CD4-positive, CD25-positive, alpha-beta regulatory T cell (primary cell): ENCODE measurements around the gene GLB1L2. TPM values are rescaled to one million over a fixed set of nuclear protein-coding genes. Genes with fewer than 3 reads are reported as not detected.
A peak's percentile ranks its signal among the peaks of the same experiment; 100 is the strongest.

Source experiments
- ATAC-seq, 2 donors: fragments of 150-1000 bp; cut with Tn5 transposase; one replicate each; pipeline ENCODE4 v1.10.0; 2021; ENCODE audit warnings: low read depth in 2 of 2, moderate number of reproducible peaks in 2 of 2, moderate library complexity in 1 of 2
- DNase-seq, 3 donors: peaks; one replicate each; pipeline versions ENCODE4 v3.0.0 to v3.0.0-alpha.2; 2012 to 2022; ENCODE audit warnings: mixed read lengths in 1 of 3
- H3K27ac ChIP-seq: one replicate; pipeline ENCODE4 v1.7.0; 2013; ENCODE audit warnings: mild to moderate bottlenecking, low read length; ENCODE audit not compliant: insufficient read depth, poor library complexity, severe bottlenecking
- H3K27me3 ChIP-seq: one replicate; pipeline ENCODE4 v1.7.0; 2013; ENCODE audit warnings: low read length; ENCODE audit not compliant: control insufficient read depth, insufficient read depth
- H3K36me3 ChIP-seq: one replicate; pipeline ENCODE4 v1.7.0; 2013; ENCODE audit warnings: mild to moderate bottlenecking, low read length, moderate library complexity; ENCODE audit not compliant: control insufficient read depth, insufficient read depth
- H3K4me1 ChIP-seq: 2 replicates; pipeline ENCODE4 v1.7.0; 2013; ENCODE audit warnings: mild to moderate bottlenecking, low read length; ENCODE audit not compliant: insufficient read depth, control insufficient read depth, poor library complexity, severe bottlenecking
- H3K4me3 ChIP-seq: one replicate; pipeline ENCODE4 v1.7.0; 2013; ENCODE audit warnings: low read depth, mild to moderate bottlenecking, low read length, moderate library complexity
- H3K9me3 ChIP-seq, 2 experiments: 1 replicate in 1 of 2; 2 replicates in 1 of 2; pipeline ENCODE4 v1.7.0; 2013; ENCODE audit warnings: low read length in 2 of 2, mild to moderate bottlenecking in 1 of 2, moderate library complexity in 1 of 2; ENCODE audit not compliant: control insufficient read depth in 2 of 2
- H3K27ac Mint-ChIP-seq, 3 donors: one replicate each; pipeline ENCODE4 v1.8.0; 2020 to 2022; ENCODE audit warnings: mild to moderate bottlenecking in 3 of 3, mixed read lengths in 3 of 3, moderate library complexity in 2 of 3
- H3K27me3 Mint-ChIP-seq: one replicate; pipeline ENCODE4 v1.8.0; 2022; ENCODE audit warnings: mild to moderate bottlenecking, mixed read lengths
- H3K36me3 Mint-ChIP-seq: one replicate; pipeline ENCODE4 v1.8.0; 2020; ENCODE audit warnings: mixed read lengths
- H3K4me1 Mint-ChIP-seq, 4 donors: one replicate each; pipeline ENCODE4 v1.8.0; 2020 to 2022; ENCODE audit warnings: mixed read lengths in 4 of 4, mild to moderate bottlenecking in 1 of 4
- H3K4me3 Mint-ChIP-seq, 4 donors: one replicate each; pipeline ENCODE4 v1.8.0; 2020 to 2022; ENCODE audit warnings: mild to moderate bottlenecking in 4 of 4, mixed read lengths in 4 of 4, moderate library complexity in 3 of 4
- H3K9me3 Mint-ChIP-seq, 7 donors: one replicate each; pipeline ENCODE4 v1.8.0; 2020 to 2022; ENCODE audit warnings: mixed read lengths in 7 of 7, mild to moderate bottlenecking in 3 of 7, moderate library complexity in 2 of 7
- polyA plus RNA-seq, 4 donors: library from polyadenylated mRNA; unstranded; fragments of 300-500 nt; fragmentation: Illumina TruSeq; gene quantifications; one replicate each; pipeline ENCODE4 v1.2.3, GENCODE V29; 2021
- total RNA-seq: library from RNA; stranded (reverse); gene quantifications from one replicate; pipeline ENCODE4 v1.2.3, GENCODE V29; 2022

Gene GLB1L2
- total and polyA plus RNA-seq, 5 donors from 2014 or later = 0.11 to 0.79 (median 0.54) TPM; not detected in 1

GRCh38 chr11:134401825-134402809 lies 70.3 kb downstream of the GLB1L2 start:
- Mint-ChIP-seq H3K9me3 (peaks cover 0 to 1% (median 0%) of the 10 kb centered on the region in 7 donors), H3K27ac (no peak overlapping the region), H3K27me3 (no peaks in the 10 kb centered on the region), H3K36me3 (no peaks in the 10 kb centered on the region), H3K4me3 (no peak overlapping the region), H3K4me1 (no peaks in the 10 kb centered on the region)
- Histone ChIP-seq H3K4me1 (no peaks in the 10 kb centered on the region), H3K27me3 (no peaks in the 10 kb centered on the region), H3K36me3 (no peaks in the 10 kb centered on the region), H3K27ac (no peak overlapping the region), H3K4me3 (no peak overlapping the region), H3K9me3 (no peaks in the 10 kb centered on the region)
- no peak for ATAC-seq
- DNase-seq = no peak

DNA sequence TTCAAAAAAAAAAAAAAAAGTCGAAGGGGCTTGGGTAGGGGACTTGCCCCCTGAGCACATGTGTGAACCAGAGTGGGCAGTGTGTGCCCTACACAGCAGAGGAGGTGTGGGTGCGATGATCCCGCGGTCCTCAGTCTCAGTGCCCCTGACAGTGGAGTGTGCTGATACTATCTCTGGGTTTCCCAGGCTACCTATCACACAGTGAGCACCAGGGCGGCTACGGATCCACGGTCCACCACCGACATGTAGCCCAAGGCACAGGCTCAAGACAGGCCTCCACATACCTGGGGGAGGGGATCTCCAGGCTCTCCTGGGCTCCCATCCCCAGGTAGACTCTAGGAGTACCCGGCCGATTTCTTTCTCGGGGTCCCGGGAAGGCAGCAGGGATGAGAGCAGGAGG lies 71.1 kb downstream of the GLB1L2 start:
- H3K4me1 Mint-ChIP-seq = no peaks in the 10 kb centered on the region
- no peak overlapping the region for H3K4me3 ChIP-seq
- no peak overlapping the region for H3K27ac ChIP-seq
- H3K36me3 Mint-ChIP-seq = no peaks in the 10 kb centered on the region
- no peaks in the 10 kb centered on the region for H3K4me1 ChIP-seq
- no peaks in the 10 kb centered on the region for H3K36me3 ChIP-seq
- H3K27me3 Mint-ChIP-seq = peaks cover 5% of the 10 kb centered on the region
- no peaks in the 10 kb centered on the region for H3K9me3 ChIP-seq
- H3K27me3 ChIP-seq = no peaks in the 10 kb centered on the region
- ATAC-seq = no peak
- no peak overlapping the region for H3K4me3 Mint-ChIP-seq
- DNase-seq = no peak
- H3K27ac Mint-ChIP-seq = no peak overlapping the region
- H3K9me3 Mint-ChIP-seq = peaks cover 0 to 1% (median 0%) of the 10 kb centered on the region in 7 donors

DNA sequence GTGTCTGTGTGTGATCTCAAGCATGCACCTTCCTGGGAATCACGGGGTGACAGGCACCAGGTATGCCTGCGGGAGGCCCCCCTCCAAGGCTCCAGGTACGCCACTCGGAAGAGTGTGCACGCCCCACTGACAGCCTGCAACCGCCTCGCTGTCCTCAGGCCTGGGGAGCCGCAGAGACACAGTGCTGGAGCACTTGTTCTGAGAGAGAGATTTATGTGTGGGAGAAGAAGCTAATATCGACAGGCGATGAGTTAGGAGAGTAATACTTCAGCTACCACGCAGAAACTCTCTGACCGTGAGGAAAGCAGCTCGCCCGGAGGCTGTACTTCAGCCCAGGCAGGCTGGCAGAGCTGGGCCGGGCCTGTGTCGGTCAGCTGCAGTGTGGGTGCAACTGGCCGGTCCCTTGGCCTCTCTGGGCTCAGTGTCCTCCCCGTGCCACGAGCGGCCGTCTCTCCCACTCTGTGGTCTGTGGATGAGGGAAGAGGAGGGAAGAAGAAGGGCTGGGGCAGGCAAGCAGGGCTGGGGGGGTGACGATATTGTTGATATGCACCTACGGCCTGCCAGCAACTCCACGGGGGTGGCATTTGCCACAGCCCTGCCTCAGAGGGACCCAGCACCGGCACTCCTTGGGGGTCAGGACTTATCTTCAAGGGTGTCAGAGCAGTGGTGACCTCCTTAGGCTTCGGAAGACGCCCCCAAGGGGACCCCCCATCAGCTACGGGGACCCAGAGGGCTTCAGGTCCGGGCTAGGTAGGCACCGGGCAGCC lies 73.0 kb downstream of the GLB1L2 start:
- Histone ChIP-seq H3K9me3 (no peaks in the 10 kb centered on the region), H3K4me3 (no peak overlapping the region), H3K27ac (no peak overlapping the region), H3K27me3 (no peaks in the 10 kb centered on the region), H3K36me3 (no peaks in the 10 kb centered on the region), H3K4me1 (no peaks in the 10 kb centered on the region)
- ATAC-seq = no peak
- Mint-ChIP-seq H3K27ac (no peak overlapping the region), H3K27me3 (peaks cover 12% of the 10 kb centered on the region), H3K9me3 (peaks cover 0 to 4% (median 0%) of the 10 kb centered on the region in 7 donors), H3K4me3 (no peak overlapping the region), H3K4me1 (peaks cover 0 to 2% (median 0%) of the 10 kb centered on the region in 4 donors), H3K36me3 (no peaks in the 10 kb centered on the region)
- DNase-seq = no peak

DNA sequence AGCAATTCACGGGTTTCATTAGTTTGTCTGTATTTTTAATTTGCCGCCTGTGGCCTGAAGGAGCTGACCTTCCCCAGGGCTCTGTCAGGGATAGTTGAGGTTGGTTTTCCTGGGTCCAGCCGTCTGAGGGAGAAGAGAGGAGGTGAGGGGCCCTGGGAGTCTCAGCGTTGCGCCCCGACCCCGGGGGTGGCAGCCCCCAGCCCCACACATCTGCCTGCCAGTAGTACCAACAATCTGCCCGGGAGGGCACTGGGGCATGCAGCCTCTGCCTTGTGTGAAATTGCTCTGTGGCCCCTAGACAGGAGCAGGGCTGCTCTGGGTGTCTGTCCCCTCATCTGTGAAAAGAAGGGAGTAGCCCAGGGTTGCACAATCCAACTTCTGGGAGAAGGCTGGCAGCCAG lies 73.6 kb downstream of the GLB1L2 start:
- no peaks in the 10 kb centered on the region for H3K36me3 ChIP-seq
- no peak overlapping the region for H3K27ac ChIP-seq
- H3K27me3 ChIP-seq = peaks cover 4% of the 10 kb centered on the region
- no peak overlapping the region for H3K4me3 ChIP-seq
- H3K4me1 Mint-ChIP-seq = peaks cover 0 to 8% (median 0%) of the 10 kb centered on the region in 4 donors
- H3K27me3 Mint-ChIP-seq = peaks cover 19% of the 10 kb centered on the region
- peaks cover 1% of the 10 kb centered on the region for H3K4me1 ChIP-seq
- no peak for DNase-seq
- no peak overlapping the region for H3K4me3 Mint-ChIP-seq
- H3K9me3 Mint-ChIP-seq = peaks cover 0 to 4% (median 0%) of the 10 kb centered on the region in 7 donors
- ATAC-seq = no peak
- H3K36me3 Mint-ChIP-seq = no peaks in the 10 kb centered on the region
- H3K27ac Mint-ChIP-seq = no peak overlapping the region
- no peaks in the 10 kb centered on the region for H3K9me3 ChIP-seq

DNA sequence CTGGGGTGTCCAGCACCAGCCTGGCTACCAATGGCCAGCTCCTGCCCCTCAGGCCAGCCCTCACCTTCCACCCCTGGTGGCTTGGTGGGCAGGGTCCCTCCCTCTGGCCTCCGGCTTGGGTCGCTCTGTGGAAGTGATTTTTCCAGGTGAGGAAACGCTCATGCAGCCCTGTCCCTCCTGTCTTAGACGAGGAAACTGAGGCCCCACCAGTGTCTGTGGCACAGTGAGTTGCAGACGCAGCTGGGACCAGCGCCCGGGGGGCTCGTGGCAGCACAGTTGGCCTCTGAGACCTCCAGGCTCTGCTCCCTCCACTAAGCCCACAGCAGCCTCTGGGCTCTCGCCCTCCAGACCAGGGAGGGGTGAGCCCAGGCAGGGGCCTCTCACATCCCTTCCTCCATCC lies 74.1 kb downstream of the GLB1L2 start:
- no peak overlapping the region for H3K4me3 Mint-ChIP-seq
- peaks cover 0 to 11% (median 0%) of the 10 kb centered on the region in 4 donors for H3K4me1 Mint-ChIP-seq
- DNase-seq (no peak), ATAC-seq (no peak)
- no peaks in the 10 kb centered on the region for H3K36me3 Mint-ChIP-seq
- peaks cover 8% of the 10 kb centered on the region for H3K27me3 ChIP-seq
- H3K4me3 ChIP-seq = no peak overlapping the region
- peaks cover 6% of the 10 kb centered on the region for H3K4me1 ChIP-seq
- H3K36me3 ChIP-seq = no peaks in the 10 kb centered on the region
- H3K27ac ChIP-seq = no peak overlapping the region
- H3K27me3 Mint-ChIP-seq = peaks cover 22% of the 10 kb centered on the region
- H3K9me3 Mint-ChIP-seq = peaks cover 0 to 4% (median 0%) of the 10 kb centered on the region in 7 donors
- no peaks in the 10 kb centered on the region for H3K9me3 ChIP-seq
- H3K27ac Mint-ChIP-seq = peak overlapping the region in 1 of 3 donors; percentile 47

DNA sequence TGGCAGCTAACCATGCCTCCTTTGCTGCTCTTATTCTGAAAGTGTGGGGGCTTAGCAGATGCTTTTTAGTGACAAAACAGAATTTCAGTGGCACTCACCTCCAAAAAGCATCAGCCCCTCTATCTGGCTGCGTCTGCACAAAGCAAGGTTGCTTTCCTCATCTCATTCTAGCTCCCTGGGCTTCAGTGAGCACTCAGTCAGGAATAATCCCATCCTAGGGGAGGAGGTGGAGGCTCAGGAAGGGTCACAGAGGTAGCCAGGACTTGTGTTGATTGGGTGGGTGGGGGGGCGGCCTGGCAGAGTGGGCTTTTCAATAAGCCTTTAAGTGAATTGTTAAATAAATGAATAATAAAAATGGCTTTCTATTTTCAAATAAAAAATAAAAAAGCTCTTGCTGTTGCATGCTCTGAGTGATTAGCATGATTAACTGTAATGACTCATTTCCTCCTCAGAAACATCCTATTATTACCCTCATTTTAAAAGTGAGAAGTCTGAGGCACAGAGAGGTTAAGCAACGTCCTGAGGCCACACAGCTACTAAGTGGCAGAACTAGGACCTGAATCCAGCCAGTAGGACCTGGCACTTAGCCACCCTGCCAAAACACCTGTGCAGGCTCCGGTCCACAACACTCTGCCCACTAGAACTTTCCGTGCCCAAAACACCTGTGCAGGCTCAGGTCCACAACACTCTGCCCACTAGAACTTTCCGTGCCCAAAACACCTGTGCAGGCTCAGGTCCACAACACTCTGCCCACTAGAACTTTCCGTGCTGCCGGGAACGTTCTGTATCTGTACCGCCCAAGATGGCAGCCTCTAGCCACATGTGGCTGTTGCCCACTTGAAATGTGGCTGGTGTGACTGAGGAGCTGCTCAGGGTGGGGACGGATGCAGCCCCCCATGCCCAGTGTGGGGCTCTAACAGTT lies 74.7 kb downstream of the GLB1L2 start:
- H3K9me3 Mint-ChIP-seq = peaks cover 0 to 3% (median 0%) of the 10 kb centered on the region in 7 donors
- Histone ChIP-seq H3K4me3 (no peak overlapping the region), H3K27ac (no peak overlapping the region), H3K9me3 (no peaks in the 10 kb centered on the region), H3K36me3 (no peaks in the 10 kb centered on the region), H3K27me3 (peaks cover 10% of the 10 kb centered on the region), H3K4me1 (peaks cover 10% of the 10 kb centered on the region)
- DNase-seq = no peak
- H3K4me1 Mint-ChIP-seq = peaks cover 0 to 14% (median 0%) of the 10 kb centered on the region in 4 donors
- H3K4me3 Mint-ChIP-seq = no peak overlapping the region
- H3K27ac Mint-ChIP-seq = peak overlapping the region in 1 of 3 donors; percentile 47
- H3K27me3 Mint-ChIP-seq = peaks cover 27% of the 10 kb centered on the region
- H3K36me3 Mint-ChIP-seq = no peaks in the 10 kb centered on the region
- no peak for ATAC-seq

- H3K4me1 Mint-ChIP-seq = peaks cover 0 to 14% (median 0%) of the 10 kb centered on the region in 4 donors
- H3K36me3 Mint-ChIP-seq = no peaks in the 10 kb centered on the region
- DNase-seq = no peak
- Histone ChIP-seq H3K27me3 (peaks cover 10% of the 10 kb centered on the region), H3K4me3 (no peak overlapping the region), H3K27ac (no peak overlapping the region), H3K36me3 (no peaks in the 10 kb centered on the region), H3K9me3 (no peaks in the 10 kb centered on the region), H3K4me1 (peaks cover 10% of the 10 kb centered on the region)
- H3K9me3 Mint-ChIP-seq = peaks cover 0 to 3% (median 0%) of the 10 kb centered on the region in 7 donors
- H3K27me3 Mint-ChIP-seq = peaks cover 27% of the 10 kb centered on the region
- no peak overlapping the region for H3K4me3 Mint-ChIP-seq
- H3K27ac Mint-ChIP-seq = no peak overlapping the region
- no peak for ATAC-seq
Measured at GRCh38 chr11:134407321-134407828, 75.6 kb downstream of the GLB1L2 start.
